ENCODE data around the gene C3orf52.

GRCh38 chr3:112093180-112093522, 7.0 kb downstream of the C3orf52 start:
- TF ChIP-seq CTCF (IDR thresholded peaks at IDR 0.05) (no peak), POLR2A (IDR thresholded peaks at IDR 0.05) (no peak)
